ENCODE measurements around the gene EIF4G1. TPM values are rescaled to one million over a fixed set of nuclear protein-coding genes. Genes with fewer than 3 reads are reported as not detected.

The EIF4G1 gene
- total and polyA plus RNA-seq, 7 donors = 395 to 787 (median 628) TPM

GRCh38 chr3:184277366-184277765, 37.0 kb upstream of the EIF4G1 start:
- H3K9me3 ChIP-seq = no peaks in the 10 kb centered on the region
- ATAC-seq (no peak), DNase-seq (no peak)
- no peak overlapping the region for H3K4me3 ChIP-seq
- H3K27ac ChIP-seq = no peak overlapping the region
- H3K4me1 ChIP-seq = no peaks in the 10 kb centered on the region
- H3K36me3 ChIP-seq (ENCODE audit: insufficient read depth in 1 of 2, low read depth in 1 of 2) = no peaks in the 10 kb centered on the region
- intact Hi-C loops (cut with DNase I) = no loop called here
- WGBS, 3 donors = 87 to 90% (median 89%) methylated on average over 6 of the region's 6 CpGs
- H3K27me3 ChIP-seq (ENCODE audit: insufficient read depth in 3 of 3, low read length in 2 of 3) = peaks cover 0 to 47% (median 11%) of the 10 kb centered on the region in 3 donors
- no peak for TF ChIP-seq CTCF (IDR thresholded peaks at IDR 0.05)

GRCh38 chr3:184282941-184283340, 31.5 kb upstream of the EIF4G1 start:
- WGBS, 3 donors = 86 to 93% (median 86%) methylated on average over 4 of the region's 4 CpGs
- no peak for TF ChIP-seq CTCF (IDR thresholded peaks at IDR 0.05)
- H3K36me3 ChIP-seq (ENCODE audit: insufficient read depth in 1 of 2, low read depth in 1 of 2) = no peaks in the 10 kb centered on the region
- H3K4me1 ChIP-seq = no peaks in the 10 kb centered on the region
- ATAC-seq (no peak), DNase-seq (no peak)
- H3K4me3 ChIP-seq = no peak overlapping the region
- no peaks in the 10 kb centered on the region for H3K9me3 ChIP-seq
- no peaks in the 10 kb centered on the region for H3K27me3 ChIP-seq (ENCODE audit: insufficient read depth in 3 of 3, low read length in 2 of 3)
- intact Hi-C loops (cut with DNase I) = loop anchor here in 1 of 2 donors (10.0 kb wide), 1 partner anchor 388 kb away; no protein-coding TSS in a partner anchor
- H3K27ac ChIP-seq = no peak overlapping the region

- no peaks in the 10 kb centered on the region for H3K36me3 ChIP-seq (ENCODE audit: insufficient read depth in 1 of 2, low read depth in 1 of 2)
- intact Hi-C loops (cut with DNase I) = loop anchor here in 1 of 2 donors (10.0 kb wide), 1 partner anchor 389 kb away; no protein-coding TSS in a partner anchor
- TF ChIP-seq CTCF (IDR thresholded peaks at IDR 0.05) = no peak
- 79 to 86% (median 84%) methylated on average over 8 of the region's 8 CpGs for WGBS, 3 donors
- no peaks in the 10 kb centered on the region for H3K27me3 ChIP-seq (ENCODE audit: insufficient read depth in 3 of 3, low read length in 2 of 3)
- ATAC-seq = no peak
- no peaks in the 10 kb centered on the region for H3K4me1 ChIP-seq
- no peaks in the 10 kb centered on the region for H3K9me3 ChIP-seq
- no peak overlapping the region for H3K4me3 ChIP-seq
- DNase-seq = no peak
- H3K27ac ChIP-seq = no peak overlapping the region
Observed at GRCh38 chr3:184283681-184284080, 30.7 kb upstream of the EIF4G1 start.

GRCh38 chr3:184284696-184285095, 29.7 kb upstream of the EIF4G1 start:
- H3K4me1 ChIP-seq = no peaks in the 10 kb centered on the region
- H3K4me3 ChIP-seq = no peak overlapping the region
- no peak for DNase-seq
- no peak overlapping the region for H3K27ac ChIP-seq
- H3K36me3 ChIP-seq (ENCODE audit: insufficient read depth in 1 of 2, low read depth in 1 of 2) = no peaks in the 10 kb centered on the region
- H3K27me3 ChIP-seq (ENCODE audit: insufficient read depth in 3 of 3, low read length in 2 of 3) = no peaks in the 10 kb centered on the region
- no peak for TF ChIP-seq CTCF (IDR thresholded peaks at IDR 0.05)
- intact Hi-C loops (cut with DNase I) = loop anchor here in 1 of 2 donors (10.0 kb wide), 1 partner anchor 390 kb away; no protein-coding TSS in a partner anchor
- WGBS, 3 donors = 11 to 17% (median 13%) methylated on average over 4 of the region's 4 CpGs
- H3K9me3 ChIP-seq = no peaks in the 10 kb centered on the region
- ATAC-seq = peak; percentile 19 to 46 (median 31)

- Histone ChIP-seq H3K27me3 (ENCODE audit: insufficient read depth in 3 of 3, low read length in 2 of 3) (no peaks in the 10 kb centered on the region), H3K27ac (no peak overlapping the region), H3K36me3 (ENCODE audit: insufficient read depth in 1 of 2, low read depth in 1 of 2) (no peaks in the 10 kb centered on the region), H3K4me3 (no peak overlapping the region), H3K9me3 (no peaks in the 10 kb centered on the region), H3K4me1 (no peaks in the 10 kb centered on the region)
- WGBS, 3 donors = 6 to 10% (median 8%) methylated on average over 10 of the region's 10 CpGs
- peak; percentile 57 for TF ChIP-seq CTCF (IDR thresholded peaks at IDR 0.05)
- intact Hi-C loops (cut with DNase I) = loop anchor here (2.0 to 10.0 kb wide), 2 partner anchors 61 to 395 kb away; partner anchors contain the start of gene VWA5B2 (in 1 of the 2)
- peak; percentile 45 to 71 for DNase-seq
- peak; percentile 65 to 88 (median 82) for ATAC-seq
Observed at GRCh38 chr3:184289426-184289938, 24.9 kb upstream of the EIF4G1 start.
